Liver (tissue), 3 donors: Measurements from ENCODE around the gene TCF7L1.

Source experiments
- CTCF ChIP-seq: fragments of 150-350 bp; IDR thresholded peaks from 2 replicates; pipeline ENCODE4 v1.5.1; 2017; ENCODE audit warnings: improper control_type of control experiment, low read depth, low read length; ENCODE audit not compliant: missing input control
- HNF4G ChIP-seq: IDR thresholded peaks from 2 replicates; pipeline ENCODE4 v1.6.1; 2016; ENCODE audit warnings: antibody characterized with exemption
- donor health status: healthy.
- donor health status: healthy.

GRCh38 chr2:85226783-85227182 is 93.6 kb downstream of the TCF7L1 start:
- TF ChIP-seq CTCF (no peak), HNF4G (no peak)
